Stimulated activated memory B cell treated with anti-CD40 and anti-IgM and Interleukin-4, amounts not matched to agents 10 μg/mL and 1 μg/mL and 100 μg/mL, for 72 hours (primary cell): ENCODE data around the gene SOBP.

Experiments used
- ATAC-seq: fragments of 150-1000 bp; cut with Tn5 transposase; 2 replicates; pipeline ENCODE4 v1.10.0; 2021
- H3K27ac Mint-ChIP-seq: one replicate; pipeline ENCODE4 v1.8.0; 2022; ENCODE audit warnings: mild to moderate bottlenecking, mixed read lengths
- H3K27me3 Mint-ChIP-seq: one replicate; pipeline ENCODE4 v1.8.0; 2022; ENCODE audit warnings: mixed read lengths
- H3K36me3 Mint-ChIP-seq: one replicate; pipeline ENCODE4 v1.8.0; 2022; ENCODE audit warnings: mixed read lengths
- H3K4me1 Mint-ChIP-seq: one replicate; pipeline ENCODE4 v1.8.0; 2022; ENCODE audit warnings: mixed read lengths
- H3K4me3 Mint-ChIP-seq: one replicate; pipeline ENCODE4 v1.8.0; 2022; ENCODE audit warnings: mild to moderate bottlenecking, moderate library complexity, mixed read lengths
- H3K9me3 Mint-ChIP-seq: one replicate; pipeline ENCODE4 v1.8.0; 2022; ENCODE audit warnings: mixed read lengths

Gene SOBP

GRCh38 chr6:107533415-107534059 lies 43.6 kb downstream of the SOBP start:
- no peak overlapping the region for H3K4me3 Mint-ChIP-seq
- no peaks in the 10 kb centered on the region for H3K9me3 Mint-ChIP-seq
- H3K27me3 Mint-ChIP-seq, result no peaks in the 10 kb centered on the region
- H3K36me3 Mint-ChIP-seq, result no peaks in the 10 kb centered on the region
- no peak overlapping the region for H3K27ac Mint-ChIP-seq
- H3K4me1 Mint-ChIP-seq, result no peaks in the 10 kb centered on the region
- no peak for ATAC-seq

- H3K36me3 Mint-ChIP-seq, result no peaks in the 10 kb centered on the region
- H3K4me1 Mint-ChIP-seq, result no peaks in the 10 kb centered on the region
- no peaks in the 10 kb centered on the region for H3K27me3 Mint-ChIP-seq
- no peak overlapping the region for H3K27ac Mint-ChIP-seq
- no peak for ATAC-seq
- H3K4me3 Mint-ChIP-seq, result no peak overlapping the region
- no peaks in the 10 kb centered on the region for H3K9me3 Mint-ChIP-seq
Measured at GRCh38 chr6:107534571-107535141, 44.7 kb downstream of the SOBP start.

- no peak for ATAC-seq
- Mint-ChIP-seq H3K27me3 (no peaks in the 10 kb centered on the region), H3K4me1 (no peaks in the 10 kb centered on the region), H3K9me3 (no peaks in the 10 kb centered on the region), H3K27ac (no peak overlapping the region), H3K4me3 (no peak overlapping the region), H3K36me3 (no peaks in the 10 kb centered on the region)
Measured at GRCh38 chr6:107535626-107536025, 45.7 kb downstream of the SOBP start.

- Mint-ChIP-seq H3K36me3 (no peaks in the 10 kb centered on the region), H3K9me3 (no peaks in the 10 kb centered on the region), H3K27me3 (no peaks in the 10 kb centered on the region), H3K27ac (no peak overlapping the region), H3K4me1 (no peaks in the 10 kb centered on the region), H3K4me3 (no peak overlapping the region)
- ATAC-seq, result no peak
Measured at GRCh38 chr6:107536180-107536961, 46.5 kb downstream of the SOBP start.

GRCh38 chr6:107537559-107537958 lies 47.6 kb downstream of the SOBP start:
- no peak for ATAC-seq
- peaks cover 10% of the 10 kb centered on the region for H3K27me3 Mint-ChIP-seq
- H3K4me1 Mint-ChIP-seq, result no peaks in the 10 kb centered on the region
- no peaks in the 10 kb centered on the region for H3K36me3 Mint-ChIP-seq
- no peak overlapping the region for H3K4me3 Mint-ChIP-seq
- no peak overlapping the region for H3K27ac Mint-ChIP-seq
- no peaks in the 10 kb centered on the region for H3K9me3 Mint-ChIP-seq

- ATAC-seq, result no peak
- Mint-ChIP-seq H3K4me3 (no peak overlapping the region), H3K27ac (no peak overlapping the region), H3K4me1 (no peaks in the 10 kb centered on the region), H3K36me3 (no peaks in the 10 kb centered on the region), H3K27me3 (peaks cover 18% of the 10 kb centered on the region), H3K9me3 (no peaks in the 10 kb centered on the region)
Measured at GRCh38 chr6:107538856-107539387, 49.0 kb downstream of the SOBP start.

- Mint-ChIP-seq H3K9me3 (no peaks in the 10 kb centered on the region), H3K27ac (no peak overlapping the region), H3K27me3 (peaks cover 18% of the 10 kb centered on the region), H3K4me3 (no peak overlapping the region), H3K36me3 (no peaks in the 10 kb centered on the region), H3K4me1 (no peaks in the 10 kb centered on the region)
- ATAC-seq, result no peak
Measured at GRCh38 chr6:107539409-107539808, 49.5 kb downstream of the SOBP start.

GRCh38 chr6:107539849-107540464 lies 50.0 kb downstream of the SOBP start:
- Mint-ChIP-seq H3K9me3 (no peaks in the 10 kb centered on the region), H3K4me1 (no peaks in the 10 kb centered on the region), H3K27me3 (peaks cover 18% of the 10 kb centered on the region), H3K4me3 (no peak overlapping the region), H3K27ac (no peak overlapping the region), H3K36me3 (no peaks in the 10 kb centered on the region)
- no peak for ATAC-seq

- ATAC-seq, result no peak
- peaks cover 18% of the 10 kb centered on the region for H3K27me3 Mint-ChIP-seq
- no peaks in the 10 kb centered on the region for H3K9me3 Mint-ChIP-seq
- no peaks in the 10 kb centered on the region for H3K36me3 Mint-ChIP-seq
- no peak overlapping the region for H3K27ac Mint-ChIP-seq
- no peaks in the 10 kb centered on the region for H3K4me1 Mint-ChIP-seq
- no peak overlapping the region for H3K4me3 Mint-ChIP-seq
Measured at GRCh38 chr6:107540465-107540857, 50.5 kb downstream of the SOBP start.

- no peaks in the 10 kb centered on the region for H3K4me1 Mint-ChIP-seq
Measured at GRCh38 chr6:107542192-107542668, 52.3 kb downstream of the SOBP start.

GRCh38 chr6:107543088-107543487 lies 53.2 kb downstream of the SOBP start:
- Mint-ChIP-seq H3K4me3 (no peak overlapping the region), H3K36me3 (no peaks in the 10 kb centered on the region), H3K4me1 (no peaks in the 10 kb centered on the region), H3K27ac (no peak overlapping the region), H3K9me3 (no peaks in the 10 kb centered on the region), H3K27me3 (peaks cover 18% of the 10 kb centered on the region)
- no peak for ATAC-seq

More at GRCh38 chr6:107542192-107542668, 52.3 kb downstream of the SOBP start:
- no peak overlapping the region for H3K27ac Mint-ChIP-seq
- no peaks in the 10 kb centered on the region for H3K9me3 Mint-ChIP-seq
- no peak for ATAC-seq
- peaks cover 18% of the 10 kb centered on the region for H3K27me3 Mint-ChIP-seq
- H3K36me3 Mint-ChIP-seq, result no peaks in the 10 kb centered on the region
- H3K4me3 Mint-ChIP-seq, result no peak overlapping the region

GRCh38 chr6:107543567-107543966 lies 53.6 kb downstream of the SOBP start:
- Mint-ChIP-seq H3K27me3 (peaks cover 18% of the 10 kb centered on the region), H3K4me3 (no peak overlapping the region), H3K9me3 (no peaks in the 10 kb centered on the region), H3K36me3 (no peaks in the 10 kb centered on the region), H3K4me1 (no peaks in the 10 kb centered on the region), H3K27ac (no peak overlapping the region)
- ATAC-seq, result no peak

GRCh38 chr6:107545763-107546162 lies 55.8 kb downstream of the SOBP start:
- Mint-ChIP-seq H3K4me1 (peaks cover 12% of the 10 kb centered on the region), H3K9me3 (no peaks in the 10 kb centered on the region), H3K27me3 (peaks cover 18% of the 10 kb centered on the region), H3K36me3 (no peaks in the 10 kb centered on the region), H3K4me3 (no peak overlapping the region), H3K27ac (no peak overlapping the region)
- ATAC-seq, result no peak

- Mint-ChIP-seq H3K27me3 (peaks cover 15% of the 10 kb centered on the region), H3K4me3 (no peak overlapping the region), H3K9me3 (no peaks in the 10 kb centered on the region), H3K36me3 (no peaks in the 10 kb centered on the region), H3K4me1 (peaks cover 15% of the 10 kb centered on the region), H3K27ac (no peak overlapping the region)
- ATAC-seq, result no peak
Measured at GRCh38 chr6:107546691-107547450, 57.0 kb downstream of the SOBP start.

GRCh38 chr6:107547451-107547840 lies 57.5 kb downstream of the SOBP start:
- no peak overlapping the region for H3K27ac Mint-ChIP-seq
- H3K36me3 Mint-ChIP-seq, result no peaks in the 10 kb centered on the region
- peaks cover 9% of the 10 kb centered on the region for H3K27me3 Mint-ChIP-seq
- H3K9me3 Mint-ChIP-seq, result no peaks in the 10 kb centered on the region
- ATAC-seq, result no peak
- peaks cover 15% of the 10 kb centered on the region for H3K4me1 Mint-ChIP-seq
- H3K4me3 Mint-ChIP-seq, result no peak overlapping the region
